Transverse colon (tissue), 4 donors: ENCODE measurements around the gene PPP4R2. TPM values are rescaled to one million over a fixed set of nuclear protein-coding genes. Genes with fewer than 3 reads are reported as not detected.

Experiments used
- DNase-seq: peaks from one replicate; pipeline ENCODE4 v3.0.0-alpha.2; 2019
- H3K27ac ChIP-seq, 4 donors: fragments of 200-600 bp; sonication (generic); 2 replicates each; pipeline ENCODE4 v1.5.1; 2016 to 2018; ENCODE audit warnings: inconsistent platforms in 4 of 4
- H3K27me3 ChIP-seq: fragments of 200-600 bp; sonication (generic); 2 replicates; pipeline ENCODE4 v1.5.1; 2017; ENCODE audit warnings: inconsistent platforms
- H3K36me3 ChIP-seq, 4 donors: fragments of 200-600 bp; sonication (generic); 2 replicates each; pipeline ENCODE4 v1.5.1; 2017 to 2019; ENCODE audit warnings: inconsistent platforms in 4 of 4
- H3K4me1 ChIP-seq, 4 donors: fragments of 200-600 bp; sonication (generic); 2 replicates each; pipeline ENCODE4 v1.5.1; 2017 to 2020; ENCODE audit warnings: inconsistent platforms in 4 of 4
- H3K4me3 ChIP-seq, 4 donors: fragments of 200-600 bp; sonication (generic); 1 replicate in 1 of 4; 2 replicates in 3 of 4; pipeline versions ENCODE4 v1.5.1 to v1.6.1; 2017 to 2019; ENCODE audit warnings: inconsistent platforms in 4 of 4
- H3K9me3 ChIP-seq, 2 donors: fragments of 200-600 bp; sonication (generic); 2 replicates each; pipeline ENCODE4 v1.5.1; 2017 to 2019; ENCODE audit warnings: inconsistent platforms in 2 of 2
- EP300 ChIP-seq: sonication (generic); formaldehyde crosslinking; IDR thresholded peaks from one replicate; pipeline ENCODE4 v1.6.1; 2017; ENCODE audit warnings: antibody characterized with exemption, low read depth
- POLR2A ChIP-seq: fragments of 450-650 bp; IDR thresholded peaks from one replicate; pipeline ENCODE4 v1.6.1; 2016; ENCODE audit warnings: antibody characterized with exemption, mild to moderate bottlenecking, moderate library complexity
- POLR2AphosphoS5 ChIP-seq, 3 donors: sonication (generic); formaldehyde crosslinking; IDR thresholded peaks; one replicate each; pipeline ENCODE4 v1.6.1; 2016; ENCODE audit warnings: antibody characterized with exemption in 3 of 3
- WGBS, 2 donors: methylation state at CpG; one replicate each; pipeline ENCODE4 v1.1.5; 2018; ENCODE audit warnings: low coverage in 1 of 2; 5-methylcytosine and 5-hydroxymethylcytosine counted together
- in situ Hi-C, 4 donors: fragments of 200-750 bp; cut with MboI; loops; one replicate each; pipeline versions ENCODE4 v1.15.0 to v1.15.1; 2017; ENCODE audit warnings: low sequenced_read_pairs in 3 of 4, low pct_ligation_motif_present in 1 of 4, low pct_unique_long_range_greater_than_20kb in 1 of 4
- intact Hi-C: fragments of 100-400 bp; cut with DNase I; formaldehyde crosslinking; loops from one replicate; pipeline ENCODE4 v1.15.1; 2023; ENCODE audit warnings: low total_unique reads
- total RNA-seq, 4 donors: library from RNA; depleted of rRNA; stranded (reverse); fragments of >200 nt; gene quantifications; one replicate each; pipeline ENCODE4 v1.1.0, GENCODE V29; 2016
- TF ChIP-seq, protein P1 (sequence below), 5 experiments: fragments of 200-600 bp in 3 of 5; fragments of 450-650 bp in 2 of 5; sonication (generic) in 3 of 5; IDR thresholded peaks; 1 replicate in 2 of 5; 2 replicates in 3 of 5; pipeline ENCODE4 v1.5.1; 2016 to 2017; ENCODE audit warnings: antibody characterized with exemption in 5 of 5, inconsistent platforms in 3 of 5, mild to moderate bottlenecking in 2 of 5, moderate library complexity in 1 of 5

PPP4R2 gene
- total RNA-seq, 4 donors from 2014 or later, result 14.5 to 55.6 (median 36.9) TPM

- intact Hi-C loops, result no loop called here
- H3K4me1 ChIP-seq, result peaks cover 8 to 36% (median 29%) of the 10 kb centered on the region in 4 donors
- H3K4me3 ChIP-seq, result no peak overlapping the region
- peaks cover 0 to 10% (median 0%) of the 10 kb centered on the region in 4 donors for H3K36me3 ChIP-seq
- 33 to 38% methylated on average over 2 of the region's 2 CpGs for WGBS, 2 donors
- H3K27me3 ChIP-seq, result no peaks in the 10 kb centered on the region
- TF ChIP-seq EP300 (no peak), POLR2AphosphoS5 (IDR thresholded peaks at IDR 0.05) (peak in 1 of 3 donors; percentile 11)
- in situ Hi-C loops, result loop anchor here in 2 of 4 donors (25.0 kb wide), 3 partner anchors 116 to 1341 kb away; partner anchors contain the start of gene SHQ1 (in 1 of the 2)
- peak overlapping the region; percentile 66 to 70 (median 68) for H3K27ac ChIP-seq
- no peaks in the 10 kb centered on the region for H3K9me3 ChIP-seq
- DNase-seq, result no peak
These were observed 56.2 kb downstream of the PPP4R2 start for GRCh38 chr3:73052857-73053256.

GRCh38 chr3:73055583-73055982, 59.0 kb downstream of the PPP4R2 start:
- Histone ChIP-seq H3K4me3 (no peak overlapping the region), H3K9me3 (no peaks in the 10 kb centered on the region), H3K27ac (peak overlapping the region in 3 of 4 donors; percentile 18 to 52 (median 49)), H3K36me3 (no peaks in the 10 kb centered on the region), H3K4me1 (peaks cover 8 to 29% (median 23%) of the 10 kb centered on the region in 4 donors), H3K27me3 (no peaks in the 10 kb centered on the region)
- no peak for DNase-seq
- WGBS, 2 donors, result 29 to 42% methylated on average over 2 to 8 of the region's 8 CpGs
- TF ChIP-seq POLR2AphosphoS5 (IDR thresholded peaks at IDR 0.05) (no peak), EP300 (no peak), POLR2A (no peak)
- TF ChIP-seq, protein P1, sequence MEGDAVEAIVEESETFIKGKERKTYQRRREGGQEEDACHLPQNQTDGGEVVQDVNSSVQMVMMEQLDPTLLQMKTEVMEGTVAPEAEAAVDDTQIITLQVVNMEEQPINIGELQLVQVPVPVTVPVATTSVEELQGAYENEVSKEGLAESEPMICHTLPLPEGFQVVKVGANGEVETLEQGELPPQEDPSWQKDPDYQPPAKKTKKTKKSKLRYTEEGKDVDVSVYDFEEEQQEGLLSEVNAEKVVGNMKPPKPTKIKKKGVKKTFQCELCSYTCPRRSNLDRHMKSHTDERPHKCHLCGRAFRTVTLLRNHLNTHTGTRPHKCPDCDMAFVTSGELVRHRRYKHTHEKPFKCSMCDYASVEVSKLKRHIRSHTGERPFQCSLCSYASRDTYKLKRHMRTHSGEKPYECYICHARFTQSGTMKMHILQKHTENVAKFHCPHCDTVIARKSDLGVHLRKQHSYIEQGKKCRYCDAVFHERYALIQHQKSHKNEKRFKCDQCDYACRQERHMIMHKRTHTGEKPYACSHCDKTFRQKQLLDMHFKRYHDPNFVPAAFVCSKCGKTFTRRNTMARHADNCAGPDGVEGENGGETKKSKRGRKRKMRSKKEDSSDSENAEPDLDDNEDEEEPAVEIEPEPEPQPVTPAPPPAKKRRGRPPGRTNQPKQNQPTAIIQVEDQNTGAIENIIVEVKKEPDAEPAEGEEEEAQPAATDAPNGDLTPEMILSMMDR (IDR thresholded peaks at IDR 0.05), result no peak
- intact Hi-C loops, result loop anchor here (5.0 kb wide), 1 partner anchor 118 kb away; no protein-coding TSS in a partner anchor
- in situ Hi-C loops, result loop anchor here in 3 of 4 donors (5.0 to 25.0 kb wide), 4 partner anchors 118 to 1343 kb away; partner anchors contain the start of gene SHQ1 (in 1 of the 3)

DNA sequence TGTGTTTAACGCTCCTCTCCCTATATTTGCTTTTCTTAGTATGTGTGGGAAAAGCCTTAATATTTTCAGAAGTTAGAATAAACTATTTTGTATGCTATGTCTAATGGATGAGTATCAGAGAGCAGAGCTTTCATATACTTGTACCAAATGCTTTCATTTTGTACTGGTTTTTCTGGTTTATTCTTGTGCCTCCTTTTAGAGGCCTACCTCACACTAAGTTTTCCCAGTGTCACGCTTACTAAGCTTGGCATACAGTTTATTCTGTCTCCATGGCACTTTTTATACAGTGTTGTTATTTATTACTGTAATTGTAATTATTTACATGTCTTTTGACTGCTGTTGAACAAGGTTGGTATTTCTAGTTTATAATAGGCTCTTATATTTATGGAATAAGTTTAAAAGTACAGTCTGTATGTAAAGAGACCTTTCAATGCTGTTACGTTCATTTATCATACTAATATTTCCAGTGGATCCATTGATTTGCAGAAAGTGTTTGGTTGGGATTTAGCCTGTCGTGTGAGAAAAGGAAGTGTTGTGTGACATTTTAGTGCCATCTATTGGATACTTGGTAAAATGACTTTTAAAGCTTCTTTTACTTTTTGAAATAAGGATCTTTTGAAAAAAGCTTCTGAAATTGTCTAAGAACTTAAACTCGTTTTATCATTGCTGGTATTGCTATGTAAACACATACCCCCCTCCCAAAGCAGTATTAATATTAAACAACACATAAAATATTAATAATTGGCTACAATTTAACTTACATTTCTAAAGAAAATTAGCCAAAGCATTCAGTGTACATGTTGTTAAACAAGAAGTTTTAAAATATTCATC, 59.6 kb downstream of the PPP4R2 start:
- H3K27me3 ChIP-seq, result no peaks in the 10 kb centered on the region
- H3K9me3 ChIP-seq, result no peaks in the 10 kb centered on the region
- TF ChIP-seq POLR2A (no peak), POLR2AphosphoS5 (IDR thresholded peaks at IDR 0.05) (no peak), EP300 (no peak)
- TF ChIP-seq, protein P1 (IDR thresholded peaks at IDR 0.05), result peak; percentile 47 to 66 (median 57)
- H3K27ac ChIP-seq, result peak overlapping the region in 3 of 4 donors; percentile 18 to 52 (median 49)
- no peak for DNase-seq
- in situ Hi-C loops (loop anchor here in 3 of 4 donors (5.0 to 25.0 kb wide), 4 partner anchors 119 to 1344 kb away; partner anchors contain the start of gene SHQ1 (in 1 of the 3)), intact Hi-C loops (loop anchor here (5.0 kb wide), 1 partner anchor 119 kb away; no protein-coding TSS in a partner anchor)
- H3K4me3 ChIP-seq, result no peak overlapping the region
- H3K36me3 ChIP-seq, result peaks cover 0 to 5% (median 0%) of the 10 kb centered on the region in 4 donors
- 16 to 18% methylated on average over 5 of the region's 5 CpGs for WGBS, 2 donors
- H3K4me1 ChIP-seq, result peaks cover 8 to 25% (median 22%) of the 10 kb centered on the region in 4 donors

DNA sequence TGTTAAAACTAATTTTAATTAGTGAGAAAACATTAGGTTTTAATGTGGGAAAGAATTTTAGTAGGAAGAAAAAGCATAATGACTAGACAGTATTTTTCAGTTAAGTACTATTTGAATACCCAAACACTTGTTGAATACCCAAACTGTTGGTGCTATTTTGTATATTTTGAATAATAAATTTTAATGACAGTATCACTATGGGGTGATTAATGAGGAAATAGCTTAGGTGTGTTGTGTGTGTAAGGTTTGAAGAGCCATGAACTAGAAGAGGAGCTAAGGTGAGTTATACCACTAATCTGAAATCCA, 60.2 kb downstream of the PPP4R2 start:
- H3K4me3 ChIP-seq, result no peak overlapping the region
- in situ Hi-C loops, result loop anchor here in 3 of 4 donors (5.0 to 25.0 kb wide), 4 partner anchors 119 to 1344 kb away; partner anchors contain the start of gene SHQ1 (in 1 of the 3)
- intact Hi-C loops, result loop anchor here (5.0 kb wide), 1 partner anchor 119 kb away; no protein-coding TSS in a partner anchor
- TF ChIP-seq POLR2AphosphoS5 (IDR thresholded peaks at IDR 0.05) (no peak), EP300 (no peak), POLR2A (no peak)
- TF ChIP-seq, protein P1 (IDR thresholded peaks at IDR 0.05), result no peak
- H3K36me3 ChIP-seq, result peaks cover 0 to 6% (median 0%) of the 10 kb centered on the region in 4 donors
- no peaks in the 10 kb centered on the region for H3K27me3 ChIP-seq
- no peak overlapping the region for H3K27ac ChIP-seq
- no peak for DNase-seq
- no peaks in the 10 kb centered on the region for H3K9me3 ChIP-seq
- H3K4me1 ChIP-seq, result peaks cover 8 to 21% (median 20%) of the 10 kb centered on the region in 4 donors
